GM12878 (cell line): Measurements from ENCODE around the gene SLC20A1. TPM values are rescaled to one million over a fixed set of nuclear protein-coding genes. Genes with fewer than 3 reads are reported as not detected.

ENCODE experiments used
- ATAC-seq: fragments of 200-7000 bp; cut with Tn5 transposase; 3 replicates; pipeline ENCODE4 v1.9.1; 2020; ENCODE audit warnings: mild to moderate bottlenecking, moderate library complexity
- BruUV-seq: library from RNA; stranded (reverse); fragments of 400-500 nt; replicated peaks from 2 replicates; lab custom pipeline; 2021; lab: Mats Ljungman, UMichigan
- CTCF ChIA-PET: fragments of 300-600 bp; sonication (Branson Sonifier 250); formaldehyde crosslinking; extraction: SDS; loops from one replicate; lab custom pipeline; 2021; ENCODE audit warnings: inconsistent platforms; lab: Yijun Ruan, JAX
- POLR2A ChIA-PET: fragments of 350-600 bp; formaldehyde crosslinking; extraction: SDS; loops from one replicate; lab custom pipeline; 2021; ENCODE audit warnings: inconsistent platforms; lab: Charles Lee
- RAD21 ChIA-PET: fragments of 300-600 bp; sonication (Branson Sonifier 250); formaldehyde crosslinking; loops from one replicate; lab custom pipeline; 2023; ENCODE audit warnings: antibody characterized with exemption; ENCODE audit not compliant: unreplicated experiment; lab: Charles Lee
- SMC1A ChIA-PET: fragments of 300-600 bp; sonication (Branson Sonifier 250); formaldehyde crosslinking; loops from one replicate; lab custom pipeline; 2023; ENCODE audit not compliant: unreplicated experiment, uncharacterized antibody; lab: Charles Lee
- DNase-seq: peaks from one replicate; pipeline ENCODE4 v3.0.0-alpha.2; 2011; ENCODE audit warnings: low read depth, low spot score
- FAIRE-seq: peaks from 3 replicates; lab custom pipeline; 2011; peaks lifted over from hg19 to GRCh38; lab: Jason Lieb, UNC
- H2AFZ ChIP-seq: 2 replicates; pipeline ENCODE4 v1.6.0; 2011; ENCODE audit warnings: low read depth, low read length, control low read depth; ENCODE audit not compliant: control insufficient read depth
- H3K27ac ChIP-seq: 2 replicates; pipeline ENCODE4 v1.5.1; 2011; ENCODE audit warnings: control low read depth; ENCODE audit not compliant: control insufficient read depth, insufficient read depth
- H3K27me3 ChIP-seq, 2 experiments: replicated peaks in 1 of 2; 2 replicates each; pipeline versions ENCODE4 v1.6.0 to v1.6.1; 2011; ENCODE audit warnings: low read length in 1 of 2; ENCODE audit not compliant: control insufficient read depth in 2 of 2, insufficient read depth in 2 of 2
- H3K36me3 ChIP-seq, 2 experiments: 2 replicates each; pipeline ENCODE4 v1.5.1; 2011; ENCODE audit warnings: low read length in 1 of 2; ENCODE audit not compliant: control insufficient read depth in 2 of 2, insufficient read depth in 2 of 2
- H3K4me1 ChIP-seq: 2 replicates; pipeline ENCODE4 v1.6.1; 2011; ENCODE audit warnings: mild to moderate bottlenecking, low read length, moderate library complexity, mixed read lengths; ENCODE audit not compliant: control insufficient read depth, insufficient read depth
- H3K4me2 ChIP-seq: 2 replicates; pipeline ENCODE4 v1.6.0; 2011; ENCODE audit warnings: control low read depth; ENCODE audit not compliant: control insufficient read depth, insufficient read depth
- H3K4me3 ChIP-seq: fragments of 200-600 bp; sonication (generic); 2 replicates; pipeline ENCODE4 v1.5.1; 2016
- H3K79me2 ChIP-seq: 2 replicates; pipeline ENCODE4 v1.6.0; 2011; ENCODE audit warnings: low read length; ENCODE audit not compliant: control insufficient read depth, insufficient read depth
- H3K9ac ChIP-seq: 2 replicates; pipeline ENCODE4 v1.8.0; 2011; ENCODE audit warnings: low read length, control low read depth, mixed read lengths; ENCODE audit not compliant: control insufficient read depth, insufficient read depth
- H3K9me3 ChIP-seq: replicated peaks from 3 replicates; pipeline ENCODE4 v1.5.1; 2011; ENCODE audit warnings: mild to moderate bottlenecking, low read length; ENCODE audit not compliant: control insufficient read depth, insufficient read depth
- H4K20me1 ChIP-seq: 2 replicates; pipeline ENCODE4 v1.6.0; 2011; ENCODE audit not compliant: control insufficient read depth, insufficient read depth
- ETV6 ChIP-seq, 2 experiments: fragments of 450-650 bp in 1 of 2; IDR thresholded peaks in 1 of 2; conservative IDR thresholded peaks in 1 of 2; 2 replicates each; pipeline ENCODE4 v1.6.1; 2014; ENCODE audit warnings: antibody characterized with exemption in 1 of 2, borderline replicate concordance in 1 of 2, low read depth in 1 of 2, mild to moderate bottlenecking in 1 of 2, moderate library complexity in 1 of 2
- IKZF2 ChIP-seq, 2 experiments: fragments of 450-650 bp; IDR thresholded peaks; 2 replicates each; pipeline ENCODE4 v1.6.1; 2017; ENCODE audit warnings: mild to moderate bottlenecking in 2 of 2, moderate library complexity in 2 of 2
- IRF4 ChIP-seq: IDR thresholded peaks from 2 replicates; pipeline ENCODE4 v1.6.1; 2011; ENCODE audit warnings: low read depth, low read length
- LARP7 ChIP-seq: fragments of 450-650 bp; IDR thresholded peaks from 2 replicates; pipeline ENCODE4 v1.6.1; 2017; ENCODE audit warnings: mild to moderate bottlenecking
- MEF2A ChIP-seq: IDR thresholded peaks from 2 replicates; pipeline ENCODE4 v1.6.1; 2011; ENCODE audit warnings: low read depth, mild to moderate bottlenecking, low read length, moderate library complexity; ENCODE audit not compliant: insufficient read depth
- PAX5 ChIP-seq: IDR thresholded peaks from 2 replicates; pipeline ENCODE4 v1.6.1; 2011; ENCODE audit warnings: low read depth, low read length, borderline replicate concordance
- PAX8 ChIP-seq: fragments of 450-650 bp; IDR thresholded peaks from 2 replicates; pipeline ENCODE4 v1.6.1; 2017; ENCODE audit warnings: mild to moderate bottlenecking, moderate library complexity
- POU2F2 ChIP-seq: IDR thresholded peaks from 3 replicates; pipeline ENCODE4 v1.6.1; 2011; ENCODE audit warnings: low read depth, mild to moderate bottlenecking, low read length, borderline replicate concordance
- RCOR1 ChIP-seq: conservative IDR thresholded peaks from 2 replicates; pipeline ENCODE4 v1.6.1; 2012; ENCODE audit warnings: low read depth, low read length, improper control_type of control experiment
- STAT1 ChIP-seq: fragments of 450-650 bp; conservative IDR thresholded peaks from 2 replicates; pipeline ENCODE4 v1.6.1; 2014; ENCODE audit warnings: antibody characterized with exemption, mild to moderate bottlenecking
- STAT3 ChIP-seq: IDR thresholded peaks from 2 replicates; pipeline ENCODE4 v1.6.1; 2011; ENCODE audit warnings: low read depth, low read length, improper control_type of control experiment
- WGBS: methylation state at CpG from one replicate; pipeline ENCODE4 v1.1.6; 2016; ENCODE audit warnings: low lambda C conversion rate; ENCODE audit not compliant: insufficient replicate concordance, insufficient coverage; ENCODE audit errors: missing lambda C conversion rate; 5-methylcytosine and 5-hydroxymethylcytosine counted together
- in situ Hi-C: fragments of 300-500 bp; cut with MboI; formaldehyde crosslinking; loops from 9 replicates; pipeline ENCODE4 v1.14.3; 2018; ENCODE audit warnings: mixed read lengths
- intact Hi-C: fragments of 100-400 bp; cut with micrococcal nuclease; formaldehyde crosslinking; loops from one replicate; pipeline ENCODE4 v1.14.2; 2022; ENCODE audit not compliant: unreplicated experiment
- polyA plus RNA-seq, 11 experiments: library from polyadenylated mRNA; depleted of rRNA in 4 of 11; unstranded in 6 of 11; stranded (reverse) in 5 of 11; fragments of >200 nt; fragmentation: Nextera tagmentation in 4 of 11; fragmentation: Illumina TruSeq in 1 of 11; extraction: Ambion mirVana in 4 of 11; extraction: Trizol in 1 of 11; gene quantifications; 1 replicate in 1 of 11; 2 replicates in 10 of 11; pipeline versions ENCODE4 v1.2.1 to v1.2.3, GENCODE V29; 2011 to 2016; ENCODE audit warnings: inconsistent platforms in 2 of 11, missing spikeins in 2 of 11, low read depth in 1 of 11
- total RNA-seq, 4 experiments: library from RNA; depleted of rRNA in 3 of 4; stranded (reverse); fragments of >200 nt in 3 of 4; fragmentation: Illumina TruSeq in 1 of 4; extraction: Trizol in 1 of 4; gene quantifications; 2 replicates each; pipeline versions ENCODE4 v1.2.1 to v1.2.3, GENCODE V29; 2013 to 2021
- TF ChIP-seq, protein P1 (sequence below): IDR thresholded peaks from 2 replicates; pipeline ENCODE4 v1.6.1; 2011; ENCODE audit warnings: low read depth, mild to moderate bottlenecking, low read length, moderate library complexity, borderline replicate concordance; ENCODE audit errors: extremely low read depth
- TF ChIP-seq, protein P2 (sequence below): IDR thresholded peaks from 2 replicates; pipeline ENCODE4 v1.6.1; 2012; ENCODE audit warnings: improper control_type of control experiment, low read depth, low read length; ENCODE audit not compliant: insufficient replicate concordance

SLC20A1 gene
- total and polyA plus RNA-seq, 10 of the 15 experiments (the other 5 are each of a cell fraction or from before 2014, with no cell fraction given): 21.2 to 59.1 (median 43.2) TPM

DNA sequence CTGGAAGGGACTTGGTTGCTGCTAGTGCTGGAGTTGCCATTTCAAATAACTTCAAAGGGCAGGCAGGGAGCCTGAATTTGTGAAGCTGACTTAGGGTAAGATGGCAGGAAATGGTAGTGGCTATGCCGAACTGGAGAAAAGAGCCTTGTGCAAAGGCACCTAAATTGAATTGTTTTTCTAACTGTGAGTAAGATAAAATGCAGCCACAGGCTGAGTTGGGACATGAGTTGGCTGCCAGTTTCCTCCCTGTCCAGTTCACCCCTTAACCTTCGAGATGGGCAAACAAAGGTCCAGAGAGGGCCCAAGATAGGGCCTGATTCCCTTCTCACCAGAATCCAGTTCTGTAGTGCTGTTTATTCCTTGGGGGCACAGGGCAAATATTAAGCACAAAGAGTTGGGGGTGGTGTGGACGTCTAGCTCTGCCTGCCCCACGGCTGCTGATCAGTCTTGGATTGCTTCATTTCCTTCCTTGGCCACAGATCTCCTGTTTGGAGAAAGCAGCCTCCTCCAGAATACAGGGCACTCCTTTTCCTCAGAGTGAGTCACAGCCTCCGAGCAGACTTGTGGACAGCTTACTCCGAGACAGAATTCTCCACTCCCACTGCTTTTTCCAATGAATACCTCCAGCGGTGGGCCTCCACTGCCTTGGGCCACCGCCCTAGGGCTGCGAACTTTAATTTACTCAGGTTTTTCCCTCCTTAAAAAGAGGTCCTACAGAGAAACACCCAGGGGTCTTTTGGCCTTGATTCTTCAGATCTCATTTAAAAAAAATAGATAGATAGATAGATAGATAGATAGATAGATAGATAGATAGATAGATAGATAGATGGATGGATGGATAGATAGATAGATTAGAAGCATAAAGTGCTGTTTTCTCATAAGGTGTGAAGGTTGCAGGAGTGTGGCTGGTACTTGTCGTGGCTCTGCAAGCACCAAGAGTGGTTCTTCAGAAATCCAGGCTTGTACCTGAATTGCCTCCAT is 18.4 kb upstream of the SLC20A1 start:
- ATAC-seq (no peak), DNase-seq (no peak), FAIRE-seq (no peak)
- BruUV-seq: no TSS peak
- in situ Hi-C loops: loop anchor here (5.0 kb wide), 1 partner anchor 95 kb away; the partner anchor contains the start of gene NT5DC4
- SMC1A ChIA-PET: interaction anchor here (0.6 to 15.4 kb wide), 22 partner anchors 9 to 332 kb away, joined by 3 to 455 read pairs (median 4); partner anchors contain the start of genes NT5DC4 and SLC20A1
- RAD21 ChIA-PET: interaction anchor here (0.7 to 16.3 kb wide), 15 partner anchors 14 to 539 kb away, joined by 3 to 494 read pairs (median 10); partner anchors contain the start of genes NT5DC4 and SLC20A1
- POLR2A ChIA-PET: interaction anchor here (1.2 to 13.6 kb wide), 5 partner anchors 9 to 99 kb away, joined by 4 to 143 read pairs (median 41); partner anchors contain the start of gene SLC20A1
- CTCF ChIA-PET: interaction anchor here (0.7 to 16.6 kb wide), 34 partner anchors 8 to 328 kb away, joined by 3 to 671 read pairs (median 6); partner anchors contain the start of genes CHCHD5 and SLC20A1
- peaks cover 26% of the 10 kb centered on the region for H3K4me1 ChIP-seq
- H3K79me2 ChIP-seq: no peaks in the 10 kb centered on the region
- H3K4me3 ChIP-seq: no peak overlapping the region
- H3K4me2 ChIP-seq: no peak overlapping the region; the same call in 1 of the 2 replicates
- H3K36me3 ChIP-seq: no peaks in the 10 kb centered on the region
- intact Hi-C loops: no loop called here
- no peak overlapping the region for H2AFZ ChIP-seq
- 63% methylated on average over 10 of the region's 10 CpGs for WGBS
- H4K20me1 ChIP-seq: no peaks in the 10 kb centered on the region
- no peaks in the 10 kb centered on the region for H3K9me3 ChIP-seq
- no peak overlapping the region for H3K9ac ChIP-seq
- no peaks in the 10 kb centered on the region for H3K27me3 ChIP-seq
- TF ChIP-seq IRF4 (no peak), STAT3 (no peak), STAT1 (no peak), POU2F2 (no peak), PAX5 (no peak), MEF2A (no peak), PAX8 (no peak), RCOR1 (no peak), IKZF2 (IDR thresholded peaks at IDR 0.05) (no peak), LARP7 (no peak), ETV6 (conservative IDR thresholded peaks at IDR 0.05 in 1 of 2, IDR thresholded peaks at IDR 0.05 in 1 of 2; ENCODE audit: borderline replicate concordance in 1 of 2, low read depth in 1 of 2) (no peak)
- TF ChIP-seq, protein P1, sequence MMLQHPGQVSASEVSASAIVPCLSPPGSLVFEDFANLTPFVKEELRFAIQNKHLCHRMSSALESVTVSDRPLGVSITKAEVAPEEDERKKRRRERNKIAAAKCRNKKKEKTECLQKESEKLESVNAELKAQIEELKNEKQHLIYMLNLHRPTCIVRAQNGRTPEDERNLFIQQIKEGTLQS: no peak
- TF ChIP-seq, protein P2, sequence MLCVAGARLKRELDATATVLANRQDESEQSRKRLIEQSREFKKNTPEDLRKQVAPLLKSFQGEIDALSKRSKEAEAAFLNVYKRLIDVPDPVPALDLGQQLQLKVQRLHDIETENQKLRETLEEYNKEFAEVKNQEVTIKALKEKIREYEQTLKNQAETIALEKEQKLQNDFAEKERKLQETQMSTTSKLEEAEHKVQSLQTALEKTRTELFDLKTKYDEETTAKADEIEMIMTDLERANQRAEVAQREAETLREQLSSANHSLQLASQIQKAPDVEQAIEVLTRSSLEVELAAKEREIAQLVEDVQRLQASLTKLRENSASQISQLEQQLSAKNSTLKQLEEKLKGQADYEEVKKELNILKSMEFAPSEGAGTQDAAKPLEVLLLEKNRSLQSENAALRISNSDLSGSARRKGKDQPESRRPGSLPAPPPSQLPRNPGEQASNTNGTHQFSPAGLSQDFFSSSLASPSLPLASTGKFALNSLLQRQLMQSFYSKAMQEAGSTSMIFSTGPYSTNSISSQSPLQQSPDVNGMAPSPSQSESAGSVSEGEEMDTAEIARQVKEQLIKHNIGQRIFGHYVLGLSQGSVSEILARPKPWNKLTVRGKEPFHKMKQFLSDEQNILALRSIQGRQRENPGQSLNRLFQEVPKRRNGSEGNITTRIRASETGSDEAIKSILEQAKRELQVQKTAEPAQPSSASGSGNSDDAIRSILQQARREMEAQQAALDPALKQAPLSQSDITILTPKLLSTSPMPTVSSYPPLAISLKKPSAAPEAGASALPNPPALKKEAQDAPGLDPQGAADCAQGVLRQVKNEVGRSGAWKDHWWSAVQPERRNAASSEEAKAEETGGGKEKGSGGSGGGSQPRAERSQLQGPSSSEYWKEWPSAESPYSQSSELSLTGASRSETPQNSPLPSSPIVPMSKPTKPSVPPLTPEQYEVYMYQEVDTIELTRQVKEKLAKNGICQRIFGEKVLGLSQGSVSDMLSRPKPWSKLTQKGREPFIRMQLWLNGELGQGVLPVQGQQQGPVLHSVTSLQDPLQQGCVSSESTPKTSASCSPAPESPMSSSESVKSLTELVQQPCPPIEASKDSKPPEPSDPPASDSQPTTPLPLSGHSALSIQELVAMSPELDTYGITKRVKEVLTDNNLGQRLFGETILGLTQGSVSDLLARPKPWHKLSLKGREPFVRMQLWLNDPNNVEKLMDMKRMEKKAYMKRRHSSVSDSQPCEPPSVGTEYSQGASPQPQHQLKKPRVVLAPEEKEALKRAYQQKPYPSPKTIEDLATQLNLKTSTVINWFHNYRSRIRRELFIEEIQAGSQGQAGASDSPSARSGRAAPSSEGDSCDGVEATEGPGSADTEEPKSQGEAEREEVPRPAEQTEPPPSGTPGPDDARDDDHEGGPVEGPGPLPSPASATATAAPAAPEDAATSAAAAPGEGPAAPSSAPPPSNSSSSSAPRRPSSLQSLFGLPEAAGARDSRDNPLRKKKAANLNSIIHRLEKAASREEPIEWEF: no peak
- no peak overlapping the region for H3K27ac ChIP-seq
